Measurements from ENCODE around the gene ARMH4. TPM values are rescaled to one million over a fixed set of nuclear protein-coding genes. Genes with fewer than 3 reads are reported as not detected.
A peak's percentile ranks its signal among the peaks of the same experiment; 100 is the strongest.

The ARMH4 gene, protein sequence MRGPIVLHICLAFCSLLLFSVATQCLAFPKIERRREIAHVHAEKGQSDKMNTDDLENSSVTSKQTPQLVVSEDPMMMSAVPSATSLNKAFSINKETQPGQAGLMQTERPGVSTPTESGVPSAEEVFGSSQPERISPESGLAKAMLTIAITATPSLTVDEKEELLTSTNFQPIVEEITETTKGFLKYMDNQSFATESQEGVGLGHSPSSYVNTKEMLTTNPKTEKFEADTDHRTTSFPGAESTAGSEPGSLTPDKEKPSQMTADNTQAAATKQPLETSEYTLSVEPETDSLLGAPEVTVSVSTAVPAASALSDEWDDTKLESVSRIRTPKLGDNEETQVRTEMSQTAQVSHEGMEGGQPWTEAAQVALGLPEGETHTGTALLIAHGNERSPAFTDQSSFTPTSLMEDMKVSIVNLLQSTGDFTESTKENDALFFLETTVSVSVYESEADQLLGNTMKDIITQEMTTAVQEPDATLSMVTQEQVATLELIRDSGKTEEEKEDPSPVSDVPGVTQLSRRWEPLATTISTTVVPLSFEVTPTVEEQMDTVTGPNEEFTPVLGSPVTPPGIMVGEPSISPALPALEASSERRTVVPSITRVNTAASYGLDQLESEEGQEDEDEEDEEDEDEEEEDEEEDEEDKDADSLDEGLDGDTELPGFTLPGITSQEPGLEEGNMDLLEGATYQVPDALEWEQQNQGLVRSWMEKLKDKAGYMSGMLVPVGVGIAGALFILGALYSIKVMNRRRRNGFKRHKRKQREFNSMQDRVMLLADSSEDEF
- 1 to 10 TPM in 3 of 4 donors, under 1 TPM in 1; 0.44 to 4.4 (median 2.4) TPM for total RNA-seq

DNA sequence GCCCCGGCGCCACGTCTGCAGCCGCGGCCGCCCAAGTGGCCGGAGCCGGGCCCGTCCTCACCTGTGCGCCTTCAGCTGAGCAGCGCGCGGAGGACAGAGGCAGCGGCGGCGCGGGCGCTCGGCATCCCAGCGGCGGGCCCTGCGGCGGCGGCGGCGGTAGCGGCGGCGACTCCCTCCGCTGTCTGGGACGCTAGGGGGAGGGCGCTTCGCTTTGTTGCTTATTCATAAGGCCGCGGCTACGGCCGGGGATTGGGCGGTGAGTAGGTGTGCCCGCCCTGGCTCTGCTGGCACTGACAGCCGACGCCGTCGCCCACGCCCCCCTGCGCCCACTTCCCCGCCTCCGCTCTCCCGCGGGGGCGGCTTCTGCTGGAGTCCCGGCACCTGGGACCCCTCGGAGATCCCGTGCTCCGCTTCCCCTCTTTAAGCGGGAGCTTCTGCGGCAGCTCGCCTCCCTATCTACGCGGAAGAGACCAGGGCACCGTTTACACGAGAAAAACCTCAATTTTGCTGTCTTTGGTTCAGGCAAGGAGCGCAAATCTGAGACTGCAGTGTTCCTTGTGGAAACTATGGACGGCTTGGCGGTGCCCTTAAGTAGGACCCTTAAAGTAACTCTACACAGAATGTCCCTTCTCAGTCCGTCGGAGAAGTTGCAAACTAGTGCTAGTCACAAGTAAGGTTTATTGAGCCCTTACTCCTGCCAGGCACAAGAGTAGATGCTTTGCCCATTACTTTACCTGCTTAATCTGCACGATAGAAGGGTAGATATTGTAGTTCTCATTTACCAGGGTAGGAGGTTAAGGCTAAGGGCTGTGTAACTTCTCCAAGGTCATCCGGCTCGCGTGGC is at the start of gene ARMH4:
Gene ARMH4 (minus strand): TSS at position 200 of the 844 bp plus-strand sequence. CDS start 12,855 bp downstream, outside the sequence.
- peaks cover 0 to 29% (median 0%) of the 10 kb centered on the region in 4 donors for H3K27me3 ChIP-seq
- TF ChIP-seq POLR2A (IDR thresholded peaks at IDR 0.05) (peak in 3 of 4 donors; percentile 45 to 71 (median 48)), CTCF (IDR thresholded peaks at IDR 0.05) (peak in 2 of 6 experiments; percentile 21 to 27)
- peaks cover 0 to 25% (median 5%) of the 10 kb centered on the region in 3 donors for H3K4me1 ChIP-seq
- H3K27ac ChIP-seq: peak within 1 kb of the TSS in 3 of 4 donors; percentile 69 to 74 (median 72)
- intact Hi-C loops (cut with DNase I): no loop called here
- 14% methylated on average over 7 to 8 of the region's 70 CpGs for WGBS, 2 donors
- H3K4me3 ChIP-seq: peak within 1 kb of the TSS; percentile 48 to 80 (median 70)
- no peaks in the 10 kb centered on the region for H3K36me3 ChIP-seq
- no peaks in the 10 kb centered on the region for H3K9me3 ChIP-seq
- no peak for DNase-seq

DNA sequence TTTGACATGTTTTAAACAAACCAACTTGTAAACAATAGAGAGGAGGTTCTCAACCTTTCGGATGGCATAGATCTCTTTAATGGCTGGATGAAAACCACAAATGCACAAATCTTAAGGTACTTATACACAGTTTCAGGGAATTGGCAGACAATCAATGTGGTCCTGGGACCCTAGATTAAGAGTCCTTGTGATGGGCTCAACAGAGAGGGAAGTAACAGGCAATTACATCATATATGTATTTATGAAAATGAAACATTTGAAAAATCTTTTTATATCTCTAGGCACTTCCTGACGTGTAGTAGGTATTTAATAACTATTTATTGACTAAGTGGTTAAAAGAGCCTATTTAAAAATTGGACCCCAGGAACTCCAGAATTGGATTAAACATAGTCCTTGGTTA is 48.8 kb upstream of the ARMH4 start:
- peak overlapping the region; percentile 65 to 98 (median 94) for H3K4me3 ChIP-seq
- intact Hi-C loops (cut with DNase I): no loop called here
- peaks cover 0 to 30% (median 0%) of the 10 kb centered on the region in 3 donors for H3K36me3 ChIP-seq
- 0 to 5% methylated on average over 2 of the region's 2 CpGs for whole genome bisulfite sequencing, 2 donors
- no peak for DNase-seq
- H3K27ac ChIP-seq: peak overlapping the region; percentile 95 to 99 (median 96)
- peaks cover 6 to 27% (median 10%) of the 10 kb centered on the region in 3 donors for H3K4me1 ChIP-seq
- TF ChIP-seq CTCF (IDR thresholded peaks at IDR 0.05) (no peak), POLR2A (IDR thresholded peaks at IDR 0.05) (no peak)
- H3K9me3 ChIP-seq: no peaks in the 10 kb centered on the region
- H3K27me3 ChIP-seq: no peaks in the 10 kb centered on the region

DNA sequence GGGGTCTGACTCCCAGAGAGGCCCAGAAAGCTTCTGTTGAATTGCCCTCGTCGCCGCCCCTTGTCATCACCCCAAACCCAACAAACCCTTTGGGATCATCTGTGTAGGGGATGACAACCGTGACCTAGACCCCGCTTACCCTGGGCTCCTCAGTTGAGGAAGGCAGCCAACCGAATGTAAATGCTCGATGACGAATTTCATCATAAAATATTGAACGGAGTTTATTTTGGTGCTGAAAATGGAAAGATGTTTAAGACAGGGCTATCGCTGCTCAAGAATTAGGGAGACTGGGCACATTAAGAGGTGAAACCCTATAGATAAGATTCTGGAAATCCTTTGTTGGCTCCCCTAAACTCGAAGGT is 48.4 kb upstream of the ARMH4 start:
- Histone ChIP-seq H3K4me1 (peaks cover 6 to 27% (median 10%) of the 10 kb centered on the region in 3 donors), H3K27me3 (no peaks in the 10 kb centered on the region), H3K9me3 (no peaks in the 10 kb centered on the region), H3K36me3 (peaks cover 0 to 26% (median 0%) of the 10 kb centered on the region in 3 donors), H3K27ac (peak overlapping the region; percentile 95 to 99 (median 96)), H3K4me3 (peak overlapping the region; percentile 65 to 98 (median 94))
- TF ChIP-seq POLR2A (IDR thresholded peaks at IDR 0.05): no peak
- TF ChIP-seq CTCF (IDR thresholded peaks at IDR 0.05): no peak
- intact Hi-C loops (cut with DNase I): no loop called here
- DNase-seq: no peak
- WGBS, 2 donors: 1% methylated on average over 8 to 11 of the region's 11 CpGs

GRCh38 chr14:58199726-58200479 is 47.9 kb upstream of the ARMH4 start, which contains the start of gene ACTR10:
TSS of gene ACTR10 (plus strand) at chr14:58200149. CDS start at chr14:58200218, 69 bp downstream.
- Histone ChIP-seq H3K4me1 (peaks cover 6 to 27% (median 10%) of the 10 kb centered on the region in 3 donors), H3K27ac (peak within 1 kb of the TSS; percentile 95 to 99 (median 96)), H3K4me3 (peak within 1 kb of the TSS; percentile 65 to 98 (median 94)), H3K27me3 (no peaks in the 10 kb centered on the region), H3K36me3 (peaks cover 0 to 20% (median 0%) of the 10 kb centered on the region in 3 donors), H3K9me3 (no peaks in the 10 kb centered on the region)
- whole genome bisulfite sequencing, 2 donors: 0 to 3% methylated on average over 5 to 14 of the region's 78 CpGs
- peak; percentile 41 for DNase-seq
- no peak for TF ChIP-seq CTCF (IDR thresholded peaks at IDR 0.05)
- peak in 2 of 4 donors; percentile 54 to 66 for TF ChIP-seq POLR2A (IDR thresholded peaks at IDR 0.05)
- intact Hi-C loops (cut with DNase I): no loop called here

Data from esophagus squamous epithelium (tissue), 5 donors.